VCaP (cell line): Measurements from ENCODE around the gene TFF1.
A peak's percentile ranks its signal among the peaks of the same experiment; 100 is the strongest.

Source experiments
- H3K27ac ChIP-seq: fragments of 450-650 bp; 2 replicates; pipeline ENCODE4 v1.5.1; 2017
- CTCF ChIP-seq: fragments of 450-650 bp; conservative IDR thresholded peaks from 2 replicates; pipeline ENCODE4 v1.5.1; 2017; ENCODE audit warnings: mild to moderate bottlenecking, moderate library complexity

TFF1 gene

GRCh38 chr21:42347601-42348327 is 18.6 kb downstream of the TFF1 start:
- no peak overlapping the region for H3K27ac ChIP-seq
- no peak for TF ChIP-seq CTCF

GRCh38 chr21:42346866-42347600 is 19.3 kb downstream of the TFF1 start:
- no peak for TF ChIP-seq CTCF
- H3K27ac ChIP-seq: no peak overlapping the region

GRCh38 chr21:42346441-42346840 is 19.9 kb downstream of the TFF1 start:
- no peak overlapping the region for H3K27ac ChIP-seq
- no peak for TF ChIP-seq CTCF

GRCh38 chr21:42344631-42345030 is 21.7 kb downstream of the TFF1 start:
- TF ChIP-seq CTCF: no peak
- H3K27ac ChIP-seq: no peak overlapping the region

- TF ChIP-seq CTCF: no peak
- H3K27ac ChIP-seq: no peak overlapping the region
These were observed 22.3 kb downstream of the TFF1 start for GRCh38 chr21:42343963-42344510.

- TF ChIP-seq CTCF: no peak
- H3K27ac ChIP-seq: peak overlapping the region; percentile 21; the same call in 1 of the 2 replicates
These were observed 22.8 kb downstream of the TFF1 start for GRCh38 chr21:42343556-42343955.

GRCh38 chr21:42343101-42343500 is 23.2 kb downstream of the TFF1 start:
- H3K27ac ChIP-seq: peak overlapping the region; percentile 21; the same call in 1 of the 2 replicates
- no peak for TF ChIP-seq CTCF
